A549 (cell line): ENCODE data around the gene DPP10. TPM values are rescaled to one million over a fixed set of nuclear protein-coding genes. Genes with fewer than 3 reads are reported as not detected.

ENCODE experiments used
- ATAC-seq, 2 experiments: fragments of 200-7000 bp in 1 of 2; fragments of >200 bp in 1 of 2; cut with Nextera tagmentation in 1 of 2; cut with Tn5 transposase in 1 of 2; 3 replicates each; pipeline versions ENCODE4 v1.8.0 to v1.9.1; 2018 to 2020; ENCODE audit warnings: mild to moderate bottlenecking in 1 of 2, moderate library complexity in 1 of 2
- CTCF ChIA-PET: fragments of 300-600 bp; sonication (Branson Sonifier 250); formaldehyde crosslinking; extraction: SDS; loops from one replicate; lab custom pipeline; 2021; ENCODE audit warnings: antibody characterized with exemption, inconsistent platforms; lab: Yijun Ruan, JAX
- POLR2A ChIA-PET: fragments of 350-600 bp; formaldehyde crosslinking; extraction: SDS; loops from one replicate; lab custom pipeline; 2021; ENCODE audit warnings: antibody characterized with exemption, inconsistent platforms; lab: Yijun Ruan, JAX
- DNase-seq, 2 experiments: peaks; one replicate each; pipeline versions ENCODE4 v3.0.0 to v3.0.0-alpha.2; 2011 to 2016; ENCODE audit warnings: low read depth in 1 of 2, low spot score in 1 of 2
- FAIRE-seq: peaks from 2 replicates; lab custom pipeline; 2011; peaks lifted over from hg19 to GRCh38; lab: Jason Lieb, UNC
- H3K27ac ChIP-seq, 2 experiments: fragments of >200 bp; sonication (Bioruptor Twin); formaldehyde crosslinking; 3 replicates each; pipeline ENCODE4 v1.5.1; 2016 to 2017
- H3K4me1 ChIP-seq: fragments of >200 bp; sonication (Bioruptor Twin); formaldehyde crosslinking; 3 replicates; pipeline ENCODE4 v1.6.1; 2016
- H3K4me2 ChIP-seq: fragments of >200 bp; sonication (Bioruptor Twin); formaldehyde crosslinking; 3 replicates; pipeline ENCODE4 v1.6.1; 2016
- H3K4me3 ChIP-seq: fragments of >200 bp; sonication (Bioruptor Twin); formaldehyde crosslinking; 3 replicates; pipeline ENCODE4 v1.5.1; 2016
- H3K9me3 ChIP-seq: fragments of >200 bp; sonication (Bioruptor Twin); formaldehyde crosslinking; 3 replicates; pipeline ENCODE4 v1.6.1; 2016
- CBX2 ChIP-seq: fragments of 200-600 bp; sonication (generic); IDR thresholded peaks from 2 replicates; pipeline ENCODE4 v1.6.1; 2016; ENCODE audit warnings: low read depth, mild to moderate bottlenecking, borderline replicate concordance
- CEBPB ChIP-seq, 2 experiments: fragments of >200 bp in 1 of 2; sonication (Bioruptor Twin) in 1 of 2; formaldehyde crosslinking in 1 of 2; IDR thresholded peaks; 2 replicates each; pipeline ENCODE4 v1.6.1; 2012 to 2016
- EHMT2 ChIP-seq: fragments of 200-600 bp; sonication (generic); IDR thresholded peaks from 2 replicates; pipeline ENCODE4 v1.6.1; 2016; ENCODE audit warnings: antibody characterized with exemption, low read depth, mild to moderate bottlenecking, moderate library complexity
- ESRRA ChIP-seq: fragments of 150-350 bp; IDR thresholded peaks from 2 replicates; pipeline ENCODE4 v1.6.1; 2014; ENCODE audit warnings: mild to moderate bottlenecking, low read length, borderline replicate concordance
- FOSB ChIP-seq: fragments of 250-450 bp; sonication (Bioruptor Pico); IDR thresholded peaks from 2 replicates; pipeline ENCODE4 v1.5.0; 2020; ENCODE audit warnings: mild to moderate bottlenecking, moderate library complexity
- FOXS1 ChIP-seq: fragments of 250-450 bp; sonication (Bioruptor Pico); IDR thresholded peaks from 2 replicates; pipeline ENCODE4 v1.5.0; 2020; ENCODE audit warnings: mild to moderate bottlenecking, moderate library complexity
- HEYL ChIP-seq: fragments of 250-450 bp; sonication (Bioruptor Pico); IDR thresholded peaks from 2 replicates; pipeline ENCODE4 v1.8.0; 2021; ENCODE audit warnings: mild to moderate bottlenecking, moderate library complexity
- HOXA7 ChIP-seq: fragments of 250-450 bp; sonication (Bioruptor Pico); IDR thresholded peaks from 2 replicates; pipeline ENCODE4 v1.5.0; 2020; ENCODE audit warnings: mild to moderate bottlenecking, moderate library complexity
- HOXB5 ChIP-seq: fragments of 250-450 bp; sonication (Bioruptor Pico); IDR thresholded peaks from 2 replicates; pipeline ENCODE4 v1.5.0; 2020; ENCODE audit warnings: mild to moderate bottlenecking, moderate library complexity
- JUN ChIP-seq, 2 experiments: fragments of >200 bp; sonication (Bioruptor Twin); formaldehyde crosslinking; IDR thresholded peaks; 2 replicates in 1 of 2; 3 replicates in 1 of 2; pipeline ENCODE4 v1.6.1; 2016 to 2017
- JUNB ChIP-seq: fragments of >200 bp; sonication (Bioruptor Twin); formaldehyde crosslinking; IDR thresholded peaks from 2 replicates; pipeline ENCODE4 v1.6.1; 2016
- KDM1A ChIP-seq: fragments of 200-600 bp; sonication (generic); IDR thresholded peaks from 2 replicates; pipeline ENCODE4 v1.6.1; 2016; ENCODE audit warnings: low read depth, mild to moderate bottlenecking
- MAFK ChIP-seq: fragments of 450-650 bp; IDR thresholded peaks from 2 replicates; pipeline ENCODE4 v1.6.1; 2014; ENCODE audit not compliant: partially characterized antibody
- MAZ ChIP-seq: fragments of 150-350 bp; IDR thresholded peaks from 2 replicates; pipeline ENCODE4 v1.6.1; 2014; ENCODE audit warnings: antibody characterized with exemption, low read depth, low read length, borderline replicate concordance
- NFE2L2 ChIP-seq: fragments of 150-350 bp; conservative IDR thresholded peaks from 2 replicates; pipeline ENCODE4 v1.6.1; 2014; ENCODE audit warnings: low read length
- PHF8 ChIP-seq: fragments of 200-600 bp; sonication (generic); IDR thresholded peaks from 2 replicates; pipeline ENCODE4 v1.6.1; 2016; ENCODE audit warnings: low read depth, mild to moderate bottlenecking, antibody characterized with exemption, moderate library complexity, borderline replicate concordance
- RNF2 ChIP-seq: fragments of 200-600 bp; sonication (generic); IDR thresholded peaks from 2 replicates; pipeline ENCODE4 v1.6.1; 2016; ENCODE audit warnings: low read depth, mild to moderate bottlenecking, antibody characterized with exemption, moderate library complexity, borderline replicate concordance
- SMC3 ChIP-seq: fragments of >200 bp; sonication (Bioruptor Twin); formaldehyde crosslinking; IDR thresholded peaks from 3 replicates; pipeline ENCODE4 v1.6.1; 2018; ENCODE audit warnings: inconsistent platforms
- TFCP2L1 ChIP-seq: fragments of 250-450 bp; sonication (Bioruptor Pico); IDR thresholded peaks from 2 replicates; pipeline ENCODE4 v1.5.0; 2021; ENCODE audit warnings: mild to moderate bottlenecking
- ZSCAN20 ChIP-seq: fragments of 250-450 bp; sonication (Bioruptor Pico); IDR thresholded peaks from 2 replicates; pipeline ENCODE4 v1.8.0; 2022; ENCODE audit warnings: mild to moderate bottlenecking, moderate library complexity
- WGBS: methylation state at CpG from one replicate; pipeline ENCODE4 v1.1.6; 2017; ENCODE audit errors: missing lambda C conversion rate; 5-methylcytosine and 5-hydroxymethylcytosine counted together
- polyA plus RNA-seq, 4 experiments: library from polyadenylated mRNA; depleted of rRNA in 3 of 4; stranded (reverse); fragments of >200 nt; fragmentation: RNase III in 1 of 4; extraction: RNeasy Plus Mini Kit Qiagen cat#74134 plus additional on column Dnase treatment in 1 of 4; gene quantifications; 2 replicates in 3 of 4; 3 replicates in 1 of 4; pipeline ENCODE4 v1.2.3, GENCODE V29; 2011 to 2017
- TF ChIP-seq, protein P1 (sequence below): IDR thresholded peaks from 2 replicates; pipeline ENCODE4 v1.6.1; 2012; ENCODE audit warnings: low read depth, borderline replicate concordance
- TF ChIP-seq, protein P2 (sequence below): IDR thresholded peaks from 2 replicates; pipeline ENCODE4 v1.6.1; 2012
- TF ChIP-seq, protein P3 (sequence below): fragments of >200 bp; sonication (Bioruptor Twin); formaldehyde crosslinking; IDR thresholded peaks from 3 replicates; pipeline ENCODE4 v1.6.1; 2016
- TF ChIP-seq, protein P4 (sequence below): fragments of 150-350 bp; IDR thresholded peaks from 2 replicates; pipeline ENCODE4 v1.6.1; 2014; ENCODE audit warnings: low read depth, mild to moderate bottlenecking, low read length
- TF ChIP-seq, protein P5 (sequence below): IDR thresholded peaks from 2 replicates; pipeline ENCODE4 v1.6.1; 2012
- TF ChIP-seq, protein P6 (sequence below): fragments of 250-450 bp; sonication (Bioruptor Pico); IDR thresholded peaks from 2 replicates; pipeline ENCODE4 v1.5.0; 2020; ENCODE audit warnings: low read depth, mild to moderate bottlenecking, moderate library complexity

DPP10 gene
- polyA plus RNA-seq, 2 of the 4 experiments (the other 2 are of a cell fraction) = not detected

DNA sequence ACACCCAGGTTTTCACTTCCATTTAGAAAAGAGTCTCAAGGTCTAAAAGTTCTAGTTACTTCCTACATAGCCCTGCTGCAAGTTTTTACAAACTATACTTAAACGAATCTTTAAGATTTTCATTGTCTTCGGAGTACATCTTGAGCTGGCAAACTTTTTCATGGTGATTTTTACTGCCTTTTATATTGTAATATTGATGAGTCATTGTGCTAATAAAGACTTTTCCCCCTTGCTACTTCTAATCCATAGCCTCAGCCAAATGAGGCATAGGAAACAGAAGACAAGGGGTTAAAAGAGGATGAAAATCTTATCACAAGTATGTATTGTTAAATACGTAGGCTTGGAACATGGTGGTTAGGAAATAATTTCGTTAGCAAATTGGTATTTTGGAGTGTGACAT is 4.1 kb downstream of the DPP10 start:
- H3K27ac ChIP-seq = no peak overlapping the region
- TF ChIP-seq MAFK (peak; percentile 46), JUN (IDR thresholded peaks at IDR 0.05) (no peak), NFE2L2 (peak; percentile 66)
- TF ChIP-seq, all 56 proteins: peak for 2
- POLR2A ChIA-PET = no interaction called here
- ATAC-seq = no peak
- WGBS = 10% methylated on average over 4 of the region's 4 CpGs
- H3K4me2 ChIP-seq = no peak overlapping the region
- no peaks in the 10 kb centered on the region for H3K9me3 ChIP-seq
- FAIRE-seq = no peak
- DNase-seq = no peak
- H3K4me1 ChIP-seq = no peaks in the 10 kb centered on the region
- no peak overlapping the region for H3K4me3 ChIP-seq
- CTCF ChIA-PET = no interaction called here

DNA sequence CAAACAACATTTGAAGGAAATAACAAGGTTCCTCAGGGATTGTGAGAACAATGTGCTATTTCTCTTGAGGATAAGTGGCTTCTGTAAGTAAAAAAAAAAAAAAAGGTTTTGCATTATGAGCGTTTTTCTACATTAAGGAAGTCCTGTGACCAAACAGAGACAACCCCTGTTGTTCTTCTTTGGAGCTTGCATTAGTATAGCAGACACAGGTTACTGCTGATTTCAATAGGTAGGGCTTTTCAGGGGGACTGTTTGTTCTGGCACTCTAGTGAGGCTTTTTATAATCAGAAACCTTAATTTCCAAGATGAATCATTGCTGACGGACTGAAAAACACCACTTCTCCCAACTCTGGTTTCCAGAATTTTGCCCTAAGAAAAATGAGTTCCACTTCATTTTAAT is 8.2 kb downstream of the DPP10 start:
- 1% methylated on average over 2 of the region's 2 CpGs for WGBS
- ATAC-seq (no peak), DNase-seq (no peak), FAIRE-seq (no peak)
- CTCF ChIA-PET = no interaction called here
- Histone ChIP-seq H3K4me3 (no peak overlapping the region), H3K9me3 (no peaks in the 10 kb centered on the region), H3K27ac (no peak overlapping the region), H3K4me1 (no peaks in the 10 kb centered on the region)
- POLR2A ChIA-PET = no interaction called here
- no peak for TF ChIP-seq MAFK
- TF ChIP-seq, protein P1, sequence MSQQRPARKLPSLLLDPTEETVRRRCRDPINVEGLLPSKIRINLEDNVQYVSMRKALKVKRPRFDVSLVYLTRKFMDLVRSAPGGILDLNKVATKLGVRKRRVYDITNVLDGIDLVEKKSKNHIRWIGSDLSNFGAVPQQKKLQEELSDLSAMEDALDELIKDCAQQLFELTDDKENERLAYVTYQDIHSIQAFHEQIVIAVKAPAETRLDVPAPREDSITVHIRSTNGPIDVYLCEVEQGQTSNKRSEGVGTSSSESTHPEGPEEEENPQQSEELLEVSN = no peak
- TF ChIP-seq, protein P2, sequence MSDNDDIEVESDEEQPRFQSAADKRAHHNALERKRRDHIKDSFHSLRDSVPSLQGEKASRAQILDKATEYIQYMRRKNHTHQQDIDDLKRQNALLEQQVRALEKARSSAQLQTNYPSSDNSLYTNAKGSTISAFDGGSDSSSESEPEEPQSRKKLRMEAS = no peak
- TF ChIP-seq KDM1A = no peak
- no peak for TF ChIP-seq CEBPB (IDR thresholded peaks at IDR 0.05)
- TF ChIP-seq HOXB5 = no peak
- no peak for TF ChIP-seq CBX2
- TF ChIP-seq, protein P3, sequence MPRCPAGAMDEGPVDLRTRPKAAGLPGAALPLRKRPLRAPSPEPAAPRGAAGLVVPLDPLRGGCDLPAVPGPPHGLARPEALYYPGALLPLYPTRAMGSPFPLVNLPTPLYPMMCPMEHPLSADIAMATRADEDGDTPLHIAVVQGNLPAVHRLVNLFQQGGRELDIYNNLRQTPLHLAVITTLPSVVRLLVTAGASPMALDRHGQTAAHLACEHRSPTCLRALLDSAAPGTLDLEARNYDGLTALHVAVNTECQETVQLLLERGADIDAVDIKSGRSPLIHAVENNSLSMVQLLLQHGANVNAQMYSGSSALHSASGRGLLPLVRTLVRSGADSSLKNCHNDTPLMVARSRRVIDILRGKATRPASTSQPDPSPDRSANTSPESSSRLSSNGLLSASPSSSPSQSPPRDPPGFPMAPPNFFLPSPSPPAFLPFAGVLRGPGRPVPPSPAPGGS = no peak
- no peak for TF ChIP-seq PHF8
- TF ChIP-seq HOXA7 (CRISPR knock-in tag) = no peak
- TF ChIP-seq, protein P4, sequence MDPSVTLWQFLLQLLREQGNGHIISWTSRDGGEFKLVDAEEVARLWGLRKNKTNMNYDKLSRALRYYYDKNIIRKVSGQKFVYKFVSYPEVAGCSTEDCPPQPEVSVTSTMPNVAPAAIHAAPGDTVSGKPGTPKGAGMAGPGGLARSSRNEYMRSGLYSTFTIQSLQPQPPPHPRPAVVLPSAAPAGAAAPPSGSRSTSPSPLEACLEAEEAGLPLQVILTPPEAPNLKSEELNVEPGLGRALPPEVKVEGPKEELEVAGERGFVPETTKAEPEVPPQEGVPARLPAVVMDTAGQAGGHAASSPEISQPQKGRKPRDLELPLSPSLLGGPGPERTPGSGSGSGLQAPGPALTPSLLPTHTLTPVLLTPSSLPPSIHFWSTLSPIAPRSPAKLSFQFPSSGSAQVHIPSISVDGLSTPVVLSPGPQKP = no peak
- TF ChIP-seq HEYL (CRISPR knock-in tag) = no peak
- no peak for TF ChIP-seq SMC3
- TF ChIP-seq JUN (IDR thresholded peaks at IDR 0.05) = no peak
- no peak for TF ChIP-seq FOXS1 (CRISPR knock-in tag)
- TF ChIP-seq RNF2 = no peak
- no peak for TF ChIP-seq ZSCAN20 (CRISPR knock-in tag)
- TF ChIP-seq ESRRA = no peak
- no peak for TF ChIP-seq FOSB (CRISPR knock-in tag)
- TF ChIP-seq EHMT2 = no peak
- TF ChIP-seq, all 56 proteins: peak for 0
- no peak overlapping the region for H3K4me2 ChIP-seq

DNA sequence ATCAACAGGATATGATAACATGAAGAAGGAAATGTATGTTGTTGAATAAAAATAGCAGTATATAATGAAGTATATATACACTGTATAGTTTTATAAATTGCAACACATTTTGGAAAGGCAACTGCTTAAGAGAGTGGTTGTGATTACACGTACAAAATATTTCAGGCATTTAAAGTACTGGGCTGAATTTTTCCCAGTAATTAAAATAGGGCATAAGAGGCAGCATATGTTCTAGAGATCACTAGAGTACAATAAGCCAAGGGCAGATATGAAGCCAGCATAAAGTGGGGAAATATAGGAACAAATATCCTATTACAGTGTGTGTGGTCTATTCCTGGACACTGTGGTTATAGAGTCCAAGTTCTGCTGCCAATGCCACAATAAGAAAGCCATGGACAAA is 14.1 kb downstream of the DPP10 start:
- no peak for ATAC-seq
- no peak for FAIRE-seq
- Histone ChIP-seq H3K9me3 (no peaks in the 10 kb centered on the region), H3K27ac (no peak overlapping the region), H3K4me2 (no peak overlapping the region), H3K4me3 (no peak overlapping the region), H3K4me1 (no peaks in the 10 kb centered on the region)
- TF ChIP-seq, protein P5, sequence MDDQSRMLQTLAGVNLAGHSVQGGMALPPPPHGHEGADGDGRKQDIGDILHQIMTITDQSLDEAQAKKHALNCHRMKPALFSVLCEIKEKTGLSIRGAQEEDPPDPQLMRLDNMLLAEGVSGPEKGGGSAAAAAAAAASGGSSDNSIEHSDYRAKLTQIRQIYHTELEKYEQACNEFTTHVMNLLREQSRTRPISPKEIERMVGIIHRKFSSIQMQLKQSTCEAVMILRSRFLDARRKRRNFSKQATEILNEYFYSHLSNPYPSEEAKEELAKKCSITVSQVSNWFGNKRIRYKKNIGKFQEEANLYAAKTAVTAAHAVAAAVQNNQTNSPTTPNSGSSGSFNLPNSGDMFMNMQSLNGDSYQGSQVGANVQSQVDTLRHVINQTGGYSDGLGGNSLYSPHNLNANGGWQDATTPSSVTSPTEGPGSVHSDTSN = no peak
- TF ChIP-seq, protein P6, sequence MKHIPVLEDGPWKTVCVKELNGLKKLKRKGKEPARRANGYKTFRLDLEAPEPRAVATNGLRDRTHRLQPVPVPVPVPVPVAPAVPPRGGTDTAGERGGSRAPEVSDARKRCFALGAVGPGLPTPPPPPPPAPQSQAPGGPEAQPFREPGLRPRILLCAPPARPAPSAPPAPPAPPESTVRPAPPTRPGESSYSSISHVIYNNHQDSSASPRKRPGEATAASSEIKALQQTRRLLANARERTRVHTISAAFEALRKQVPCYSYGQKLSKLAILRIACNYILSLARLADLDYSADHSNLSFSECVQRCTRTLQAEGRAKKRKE (CRISPR knock-in tag) = no peak
- no peak for TF ChIP-seq JUNB
- TF ChIP-seq HOXA7 (CRISPR knock-in tag) = no peak
- no peak for TF ChIP-seq TFCP2L1 (CRISPR knock-in tag)
- no peak for TF ChIP-seq ZSCAN20 (CRISPR knock-in tag)
- TF ChIP-seq MAZ = no peak
- ChIA-PET CTCF (no interaction called here), POLR2A (no interaction called here)
- 0% methylated on average over 1 of the region's 1 CpG for WGBS
- DNase-seq = no peak
